Neural progenitor cell (in vitro differentiated cells): Measurements from ENCODE around the gene TRIO. TPM values are rescaled to one million over a fixed set of nuclear protein-coding genes. Genes with fewer than 3 reads are reported as not detected.

Source experiments
- DNase-seq: peaks from one replicate; pipeline ENCODE4 v3.0.0-alpha.2; 2016; ENCODE audit warnings: low spot score
- H2AFZ ChIP-seq: fragments of 200-600 bp; sonication (generic); replicated peaks from 2 replicates; pipeline ENCODE4 v1.6.1; 2016; ENCODE audit warnings: antibody characterized with exemption
- H3F3A ChIP-seq: fragments of 200-600 bp; sonication (generic); 2 replicates; pipeline ENCODE4 v1.6.1; 2016; ENCODE audit warnings: antibody characterized with exemption, low read depth
- H3K27ac ChIP-seq: fragments of 200-600 bp; sonication (generic); 2 replicates; pipeline ENCODE4 v1.5.1; 2016; ENCODE audit warnings: mild to moderate bottlenecking
- H3K27me3 ChIP-seq: fragments of 200-600 bp; sonication (generic); 2 replicates; pipeline ENCODE4 v1.6.1; 2016; ENCODE audit warnings: mild to moderate bottlenecking, moderate library complexity
- H3K36me3 ChIP-seq: fragments of 200-600 bp; sonication (generic); 2 replicates; pipeline ENCODE4 v1.5.1; 2016
- H3K4me1 ChIP-seq: fragments of 200-600 bp; sonication (generic); 2 replicates; pipeline ENCODE4 v1.6.1; 2016; ENCODE audit warnings: mixed run types
- H3K4me2 ChIP-seq: fragments of 200-600 bp; sonication (generic); 2 replicates; pipeline ENCODE4 v1.6.1; 2016
- H3K4me3 ChIP-seq: fragments of 200-600 bp; sonication (generic); 2 replicates; pipeline ENCODE4 v1.5.1; 2016
- H3K79me2 ChIP-seq: fragments of 200-600 bp; sonication (generic); 2 replicates; pipeline ENCODE4 v1.6.1; 2016; ENCODE audit warnings: low read depth
- H3K9ac ChIP-seq: fragments of 200-600 bp; sonication (generic); 2 replicates; pipeline ENCODE4 v1.6.1; 2016
- H3K9me3 ChIP-seq: fragments of 200-600 bp; sonication (generic); 2 replicates; pipeline ENCODE4 v1.5.1; 2016; ENCODE audit warnings: low read depth
- H4K20me1 ChIP-seq: fragments of 200-600 bp; sonication (generic); 2 replicates; pipeline ENCODE4 v1.6.1; 2016; ENCODE audit warnings: low read depth
- H3K27ac Mint-ChIP-seq: 3 replicates; pipeline ENCODE4 v1.8.0; 2021; ENCODE audit warnings: mixed read lengths
- H3K27me3 Mint-ChIP-seq: 2 replicates; pipeline ENCODE4 v1.8.0; 2022; ENCODE audit warnings: low read depth, mild to moderate bottlenecking, inconsistent platforms, moderate library complexity, mixed read lengths; ENCODE audit not compliant: insufficient read depth
- H3K36me3 Mint-ChIP-seq: 3 replicates; pipeline ENCODE4 v1.8.0; 2021; ENCODE audit warnings: mixed read lengths
- H3K4me1 Mint-ChIP-seq: 3 replicates; pipeline ENCODE4 v1.8.0; 2021; ENCODE audit warnings: mixed read lengths
- H3K4me3 Mint-ChIP-seq: 3 replicates; pipeline ENCODE4 v1.8.0; 2021; ENCODE audit warnings: mild to moderate bottlenecking, moderate library complexity, mixed read lengths
- H3K9me3 Mint-ChIP-seq: 3 replicates; pipeline ENCODE4 v1.8.0; 2020; ENCODE audit warnings: mixed read lengths
- EZH2 ChIP-seq: fragments of 200-600 bp; sonication (generic); IDR thresholded peaks from 2 replicates; pipeline ENCODE4 v1.6.1; 2017; ENCODE audit warnings: antibody characterized with exemption, mild to moderate bottlenecking, moderate library complexity
- EZH2phosphoT487 ChIP-seq: fragments of 200-600 bp; sonication (generic); IDR thresholded peaks from 2 replicates; pipeline ENCODE4 v1.6.1; 2017; ENCODE audit warnings: antibody characterized with exemption
- total RNA-seq: library from RNA; depleted of rRNA; stranded (reverse); fragments of >200 nt; gene quantifications from 2 replicates; pipeline ENCODE4 v1.2.3, GENCODE V29; 2015; ENCODE audit warnings: low replicate concordance
- TF ChIP-seq, protein P1 (sequence below): fragments of 200-600 bp; sonication (generic); IDR thresholded peaks from 2 replicates; pipeline ENCODE4 v1.5.1; 2017; ENCODE audit warnings: antibody characterized with exemption, mild to moderate bottlenecking

TRIO gene
- total RNA-seq, 1 donor from 2014 or later, result 84.7 TPM

DNA sequence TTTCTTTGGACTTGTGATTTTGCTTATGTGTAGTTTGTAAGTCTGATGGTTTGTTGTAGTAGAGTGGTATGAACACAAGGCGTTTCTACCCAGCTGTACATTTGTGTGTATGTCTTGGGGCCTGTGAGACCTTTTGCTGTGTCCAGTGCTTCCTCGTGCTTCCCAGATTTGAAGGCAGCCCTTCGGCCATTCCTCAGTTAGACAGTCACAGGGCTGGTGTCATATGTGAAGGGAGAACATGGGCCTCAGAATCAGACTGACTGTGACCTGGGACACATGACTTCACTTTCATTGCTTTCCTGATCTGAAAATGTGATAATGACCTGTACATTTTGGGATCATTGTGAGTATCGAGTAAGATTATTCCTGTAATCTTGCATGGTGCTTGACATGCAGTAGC, 140.0 kb downstream of the TRIO start:
- Mint-ChIP-seq H3K9me3 (no peaks in the 10 kb centered on the region), H3K27me3 (no peaks in the 10 kb centered on the region), H3K4me1 (peaks cover 35% of the 10 kb centered on the region), H3K4me3 (no peak overlapping the region), H3K27ac (peak overlapping the region; percentile 6), H3K36me3 (peaks cover 25% of the 10 kb centered on the region)
- H3K9me3 ChIP-seq, result no peaks in the 10 kb centered on the region
- no peak for DNase-seq
- H3K4me1 ChIP-seq, result peaks cover 39% of the 10 kb centered on the region
- peaks cover 55% of the 10 kb centered on the region for H4K20me1 ChIP-seq
- peaks cover 36% of the 10 kb centered on the region for H3K79me2 ChIP-seq
- no peak overlapping the region for H3K4me3 ChIP-seq
- no peaks in the 10 kb centered on the region for H3K27me3 ChIP-seq
- H3K36me3 ChIP-seq, result no peaks in the 10 kb centered on the region
- H2AFZ ChIP-seq, result no peak overlapping the region
- H3K27ac ChIP-seq, result no peak overlapping the region
- TF ChIP-seq, protein P1, sequence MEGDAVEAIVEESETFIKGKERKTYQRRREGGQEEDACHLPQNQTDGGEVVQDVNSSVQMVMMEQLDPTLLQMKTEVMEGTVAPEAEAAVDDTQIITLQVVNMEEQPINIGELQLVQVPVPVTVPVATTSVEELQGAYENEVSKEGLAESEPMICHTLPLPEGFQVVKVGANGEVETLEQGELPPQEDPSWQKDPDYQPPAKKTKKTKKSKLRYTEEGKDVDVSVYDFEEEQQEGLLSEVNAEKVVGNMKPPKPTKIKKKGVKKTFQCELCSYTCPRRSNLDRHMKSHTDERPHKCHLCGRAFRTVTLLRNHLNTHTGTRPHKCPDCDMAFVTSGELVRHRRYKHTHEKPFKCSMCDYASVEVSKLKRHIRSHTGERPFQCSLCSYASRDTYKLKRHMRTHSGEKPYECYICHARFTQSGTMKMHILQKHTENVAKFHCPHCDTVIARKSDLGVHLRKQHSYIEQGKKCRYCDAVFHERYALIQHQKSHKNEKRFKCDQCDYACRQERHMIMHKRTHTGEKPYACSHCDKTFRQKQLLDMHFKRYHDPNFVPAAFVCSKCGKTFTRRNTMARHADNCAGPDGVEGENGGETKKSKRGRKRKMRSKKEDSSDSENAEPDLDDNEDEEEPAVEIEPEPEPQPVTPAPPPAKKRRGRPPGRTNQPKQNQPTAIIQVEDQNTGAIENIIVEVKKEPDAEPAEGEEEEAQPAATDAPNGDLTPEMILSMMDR, result no peak
- TF ChIP-seq EZH2, result no peak
- no peak for TF ChIP-seq EZH2phosphoT487
- peak overlapping the region; percentile 69 for H3K4me2 ChIP-seq
- H3K9ac ChIP-seq, result no peak overlapping the region
- peaks cover 24% of the 10 kb centered on the region for H3F3A ChIP-seq

DNA sequence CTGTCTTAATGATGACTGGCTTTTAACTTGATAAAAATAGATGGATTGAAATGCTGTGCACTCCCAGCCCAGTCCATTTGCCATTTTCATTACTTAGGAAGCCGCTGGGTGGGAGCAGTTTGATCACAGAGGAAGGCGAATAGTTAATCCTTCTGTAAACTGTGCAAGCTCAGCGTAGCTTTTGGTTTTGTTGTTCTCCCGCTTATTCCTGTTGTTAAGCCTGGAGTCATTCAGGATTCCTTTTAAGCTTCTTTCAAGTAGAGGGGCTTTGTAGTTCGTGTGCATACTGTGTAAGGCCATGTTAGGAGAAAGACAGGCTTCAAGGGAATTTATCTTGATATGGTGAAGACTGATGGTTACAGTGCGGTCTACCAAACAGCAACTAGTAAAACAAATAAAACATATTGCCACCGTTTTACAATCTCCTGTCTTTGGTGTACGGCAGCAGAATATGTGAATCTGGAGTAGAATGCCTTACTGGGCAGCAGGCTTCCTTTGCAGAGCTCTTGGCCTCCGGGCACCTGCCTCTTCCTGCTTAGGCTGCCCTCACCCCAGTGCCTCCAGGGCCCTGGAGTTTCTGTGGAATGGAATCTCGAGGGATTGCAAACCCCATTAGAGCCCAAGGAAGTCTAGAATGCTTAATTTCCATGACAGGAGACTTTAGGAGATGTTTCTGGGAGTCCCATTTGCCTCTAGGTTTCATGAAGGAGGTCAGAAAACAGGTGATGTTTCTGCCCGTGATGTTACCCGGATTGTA, 141.4 kb downstream of the TRIO start:
- peaks cover 24% of the 10 kb centered on the region for H3F3A ChIP-seq
- H3K36me3 Mint-ChIP-seq, result peaks cover 24% of the 10 kb centered on the region
- H2AFZ ChIP-seq, result no peak overlapping the region
- peak overlapping the region; percentile 84 for H3K27ac ChIP-seq
- H3K4me1 ChIP-seq, result peaks cover 39% of the 10 kb centered on the region
- no peaks in the 10 kb centered on the region for H3K9me3 ChIP-seq
- H3K9me3 Mint-ChIP-seq, result no peaks in the 10 kb centered on the region
- TF ChIP-seq, protein P1, result no peak
- TF ChIP-seq EZH2 (no peak), EZH2phosphoT487 (peak; percentile 53)
- H3K4me3 ChIP-seq, result peak overlapping the region; percentile 23
- peak overlapping the region; percentile 69 for H3K4me2 ChIP-seq
- peak; percentile 86 for DNase-seq
- peaks cover 22% of the 10 kb centered on the region for H3K79me2 ChIP-seq
- H3K36me3 ChIP-seq, result no peaks in the 10 kb centered on the region
- peaks cover 51% of the 10 kb centered on the region for H4K20me1 ChIP-seq
- no peaks in the 10 kb centered on the region for H3K27me3 ChIP-seq
- H3K4me3 Mint-ChIP-seq, result no peak overlapping the region
- peak overlapping the region; percentile 57 for H3K27ac Mint-ChIP-seq
- H3K27me3 Mint-ChIP-seq, result no peaks in the 10 kb centered on the region
- no peak overlapping the region for H3K9ac ChIP-seq
- peaks cover 35% of the 10 kb centered on the region for H3K4me1 Mint-ChIP-seq

- Histone ChIP-seq H3K4me1 (peaks cover 39% of the 10 kb centered on the region), H3K79me2 (peaks cover 17% of the 10 kb centered on the region), H3F3A (peaks cover 24% of the 10 kb centered on the region), H4K20me1 (peaks cover 40% of the 10 kb centered on the region), H2AFZ (no peak overlapping the region), H3K27me3 (no peaks in the 10 kb centered on the region), H3K4me2 (no peak overlapping the region), H3K9ac (no peak overlapping the region), H3K9me3 (no peaks in the 10 kb centered on the region), H3K36me3 (no peaks in the 10 kb centered on the region), H3K4me3 (no peak overlapping the region), H3K27ac (no peak overlapping the region)
- no peaks in the 10 kb centered on the region for H3K27me3 Mint-ChIP-seq
- H3K4me3 Mint-ChIP-seq, result no peak overlapping the region
- no peaks in the 10 kb centered on the region for H3K9me3 Mint-ChIP-seq
- TF ChIP-seq, protein P1, result no peak
- TF ChIP-seq EZH2 (no peak), EZH2phosphoT487 (no peak)
- peak overlapping the region; percentile 58 for H3K27ac Mint-ChIP-seq
- peaks cover 23% of the 10 kb centered on the region for H3K36me3 Mint-ChIP-seq
- peaks cover 35% of the 10 kb centered on the region for H3K4me1 Mint-ChIP-seq
- DNase-seq, result no peak
These were observed 142.9 kb downstream of the TRIO start for GRCh38 chr5:14286007-14286406.
